Cardiac muscle cell (in vitro differentiated cells and primary cell): Measurements from ENCODE around the gene RAB3C. TPM values are rescaled to one million over a fixed set of nuclear protein-coding genes. Genes with fewer than 3 reads are reported as not detected.

Experiments
- DNase-seq, 2 donors: peaks; one replicate each; pipeline versions ENCODE4 v3.0.0 to v3.0.0-alpha.2; 2010 to 2017; ENCODE audit warnings: low read depth in 1 of 2, low spot score in 1 of 2
- H3K27ac ChIP-seq: fragments of 200-600 bp; sonication (generic); 2 replicates; pipeline ENCODE4 v1.5.1; 2016
- H3K27me3 ChIP-seq: fragments of 200-600 bp; sonication (generic); 2 replicates; pipeline ENCODE4 v1.6.0; 2016; ENCODE audit warnings: control low read depth
- H3K36me3 ChIP-seq: fragments of 200-600 bp; sonication (generic); 2 replicates; pipeline ENCODE4 v1.5.1; 2016; ENCODE audit warnings: control low read depth
- H3K4me1 ChIP-seq: fragments of 200-600 bp; sonication (generic); 2 replicates; pipeline ENCODE4 v1.8.1; 2017; ENCODE audit warnings: low read depth, mild to moderate bottlenecking, mixed run types
- H3K4me3 ChIP-seq: fragments of 200-600 bp; sonication (generic); 2 replicates; pipeline ENCODE4 v1.5.1; 2016; ENCODE audit warnings: mild to moderate bottlenecking
- H3K9me3 ChIP-seq: fragments of 200-600 bp; sonication (generic); 2 replicates; pipeline ENCODE4 v1.5.1; 2017; ENCODE audit warnings: low read depth, mild to moderate bottlenecking, control low read depth
- CTCF ChIP-seq: IDR thresholded peaks from 2 replicates; pipeline ENCODE4 v1.5.1; 2012; ENCODE audit warnings: low read depth, mild to moderate bottlenecking, low read length
- polyA plus RNA-seq: library from polyadenylated mRNA; unstranded; fragments of >200 nt; fragmentation: Nextera tagmentation; extraction: Ambion mirVana; gene quantifications from 2 replicates; pipeline ENCODE4 v1.2.1, GENCODE V29; 2016
- total RNA-seq: library from RNA; depleted of rRNA; stranded (reverse); fragments of >200 nt; gene quantifications from 2 replicates; pipeline ENCODE4 v1.2.3, GENCODE V29; 2016

Gene RAB3C
- total and polyA plus RNA-seq, 2 experiments from 2014 or later: 0.69 to 1.1 TPM

GRCh38 chr5:58731641-58732040 is 148.8 kb downstream of the RAB3C start:
- no peak overlapping the region for H3K4me3 ChIP-seq
- no peaks in the 10 kb centered on the region for H3K36me3 ChIP-seq
- DNase-seq: no peak
- TF ChIP-seq CTCF: no peak
- peaks cover 27% of the 10 kb centered on the region for H3K4me1 ChIP-seq
- no peaks in the 10 kb centered on the region for H3K27me3 ChIP-seq
- H3K27ac ChIP-seq: no peak overlapping the region
- no peaks in the 10 kb centered on the region for H3K9me3 ChIP-seq

DNA sequence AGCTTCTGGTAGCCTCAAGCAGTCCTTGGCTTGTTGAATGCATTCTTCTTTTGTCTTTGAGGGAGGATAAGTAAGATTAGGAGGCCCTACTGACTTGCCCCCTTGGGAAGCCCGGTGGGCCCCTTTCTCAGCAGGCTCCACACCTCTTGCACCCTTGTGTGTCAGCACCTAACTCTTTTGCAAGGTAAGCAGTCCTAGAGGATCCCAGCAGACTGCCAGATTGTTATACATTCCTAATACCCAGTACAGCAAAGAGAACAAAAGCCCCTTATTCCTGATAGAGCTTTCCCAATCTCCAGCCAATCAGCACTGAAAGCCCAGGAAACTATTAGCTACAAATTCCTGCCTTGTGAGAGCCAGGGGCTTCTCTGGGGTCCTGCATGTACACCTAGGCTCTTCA is 152.8 kb downstream of the RAB3C start:
- H3K27me3 ChIP-seq: no peaks in the 10 kb centered on the region
- DNase-seq: no peak
- TF ChIP-seq CTCF: no peak
- no peak overlapping the region for H3K4me3 ChIP-seq
- no peaks in the 10 kb centered on the region for H3K36me3 ChIP-seq
- peaks cover 27% of the 10 kb centered on the region for H3K4me1 ChIP-seq
- peak overlapping the region; percentile 80 for H3K27ac ChIP-seq
- H3K9me3 ChIP-seq: no peaks in the 10 kb centered on the region

DNA sequence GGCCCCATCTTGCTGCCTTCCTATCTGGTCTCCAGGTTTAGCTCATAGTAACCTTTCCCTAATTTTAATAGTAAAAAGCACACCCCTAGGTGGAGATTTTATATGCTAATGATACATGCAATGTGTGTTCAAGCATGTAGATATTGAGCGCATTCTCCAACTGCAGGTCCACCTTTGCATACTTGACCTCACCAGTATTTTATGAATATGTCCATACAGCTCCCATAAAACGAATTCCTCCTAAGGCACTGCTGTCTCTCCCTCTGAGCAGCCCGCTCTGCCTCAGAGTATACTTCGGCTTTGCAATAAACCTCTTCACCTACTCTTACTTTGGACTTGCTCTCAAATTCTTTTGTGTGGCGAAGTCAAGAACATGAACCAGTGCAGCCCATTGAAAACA is 153.3 kb downstream of the RAB3C start:
- H3K4me3 ChIP-seq: no peak overlapping the region
- no peak overlapping the region for H3K27ac ChIP-seq
- no peak for TF ChIP-seq CTCF
- H3K9me3 ChIP-seq: no peaks in the 10 kb centered on the region
- H3K4me1 ChIP-seq: peaks cover 27% of the 10 kb centered on the region
- H3K36me3 ChIP-seq: no peaks in the 10 kb centered on the region
- H3K27me3 ChIP-seq: no peaks in the 10 kb centered on the region
- no peak for DNase-seq

GRCh38 chr5:58737671-58738070 is 154.8 kb downstream of the RAB3C start:
- no peak for DNase-seq
- H3K4me1 ChIP-seq: peaks cover 27% of the 10 kb centered on the region
- H3K27ac ChIP-seq: no peak overlapping the region
- no peaks in the 10 kb centered on the region for H3K27me3 ChIP-seq
- no peaks in the 10 kb centered on the region for H3K9me3 ChIP-seq
- H3K4me3 ChIP-seq: no peak overlapping the region
- no peaks in the 10 kb centered on the region for H3K36me3 ChIP-seq
- no peak for TF ChIP-seq CTCF

DNA sequence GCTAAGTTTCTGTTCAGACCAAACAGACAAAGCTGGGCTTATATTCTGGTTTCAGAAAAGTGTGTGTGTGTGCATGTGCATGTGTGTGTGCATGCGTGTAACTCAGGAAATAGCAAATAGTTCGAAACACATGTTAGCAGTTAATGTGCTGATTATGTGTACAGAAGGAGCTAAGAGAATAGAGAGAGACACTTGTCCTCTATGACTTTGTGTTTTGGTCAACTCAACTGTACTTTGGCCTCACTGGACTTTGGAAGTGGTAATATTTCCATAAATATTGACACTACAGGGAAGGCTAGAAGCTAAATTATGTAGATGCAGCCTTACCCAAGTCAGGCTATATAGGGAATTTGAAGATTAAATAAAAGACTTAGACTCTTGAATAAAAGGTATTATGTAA is 155.5 kb downstream of the RAB3C start:
- Histone ChIP-seq H3K27me3 (no peaks in the 10 kb centered on the region), H3K4me1 (peaks cover 27% of the 10 kb centered on the region), H3K36me3 (no peaks in the 10 kb centered on the region), H3K4me3 (no peak overlapping the region), H3K27ac (no peak overlapping the region), H3K9me3 (no peaks in the 10 kb centered on the region)
- no peak for TF ChIP-seq CTCF
- no peak for DNase-seq

DNA sequence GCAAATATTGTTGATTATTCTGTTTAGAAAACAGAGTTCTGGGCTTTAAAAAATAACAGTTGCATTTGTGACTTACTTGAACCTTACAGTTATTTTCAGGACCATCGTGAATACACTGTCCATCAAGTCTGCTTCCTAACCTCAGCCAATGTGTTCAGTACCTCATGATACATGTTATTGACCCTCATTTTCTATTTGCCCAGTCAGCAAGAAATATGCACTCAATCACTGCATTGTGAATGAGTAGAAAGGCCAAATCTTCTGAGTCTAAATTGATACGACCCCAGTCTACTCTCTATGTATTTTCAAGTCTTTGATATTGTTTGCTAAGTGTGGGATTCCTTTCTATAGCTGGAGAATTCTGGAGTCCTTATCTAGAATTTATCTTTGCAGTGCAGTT is 156.2 kb downstream of the RAB3C start:
- no peaks in the 10 kb centered on the region for H3K36me3 ChIP-seq
- peaks cover 23% of the 10 kb centered on the region for H3K4me1 ChIP-seq
- H3K4me3 ChIP-seq: no peak overlapping the region
- H3K9me3 ChIP-seq: no peaks in the 10 kb centered on the region
- H3K27me3 ChIP-seq: no peaks in the 10 kb centered on the region
- TF ChIP-seq CTCF: no peak
- DNase-seq: no peak
- H3K27ac ChIP-seq: no peak overlapping the region
